ENCODE data around the gene PTPRT.

Gene PTPRT

DNA sequence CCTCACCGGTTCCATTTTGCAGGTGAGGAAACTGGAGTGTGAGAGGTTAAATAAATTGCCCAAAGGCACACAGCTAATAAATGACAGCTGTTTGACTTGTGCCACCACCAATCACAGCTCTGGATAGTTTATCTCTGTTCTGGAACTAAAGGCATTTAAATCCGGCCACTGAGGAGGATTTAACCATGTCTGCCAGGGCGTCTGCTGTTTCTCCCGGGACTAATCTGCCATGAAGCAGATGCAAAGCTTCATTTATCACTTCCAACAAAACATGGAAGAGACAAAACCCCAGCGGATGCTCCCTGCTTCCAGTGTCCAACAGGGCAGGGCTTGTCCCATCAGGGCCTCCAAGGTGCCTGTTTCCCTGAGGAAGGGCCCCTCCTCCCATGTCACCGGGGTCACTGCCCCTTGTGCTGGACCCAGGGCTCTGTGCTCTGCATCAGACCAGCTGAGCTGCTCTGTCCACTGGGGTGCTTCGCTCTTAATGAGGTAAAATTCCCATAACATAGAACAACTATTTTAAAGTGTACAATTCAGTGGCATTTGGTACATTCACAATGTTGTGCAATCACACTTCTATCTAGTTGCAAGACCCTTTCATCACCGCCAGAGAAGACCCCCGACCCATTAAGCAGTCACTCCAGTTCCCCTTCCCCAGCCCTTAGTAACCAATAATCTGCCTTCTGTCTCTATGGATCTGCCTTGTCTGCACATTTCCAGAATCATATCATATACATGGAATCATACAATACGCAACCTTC lies 244.3 kb downstream of the PTPRT start:
- TF ChIP-seq MYC (IDR thresholded peaks at IDR 0.05; ENCODE audit: low read depth, low read length) (no peak), POLR2A (IDR thresholded peaks at IDR 0.05; ENCODE audit: extremely low read depth, insufficient read length) (no peak)
- TF ChIP-seq, protein P1, sequence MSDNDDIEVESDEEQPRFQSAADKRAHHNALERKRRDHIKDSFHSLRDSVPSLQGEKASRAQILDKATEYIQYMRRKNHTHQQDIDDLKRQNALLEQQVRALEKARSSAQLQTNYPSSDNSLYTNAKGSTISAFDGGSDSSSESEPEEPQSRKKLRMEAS (IDR thresholded peaks at IDR 0.05; ENCODE audit: low read depth, low read length) = no peak
- TF ChIP-seq, protein P2, sequence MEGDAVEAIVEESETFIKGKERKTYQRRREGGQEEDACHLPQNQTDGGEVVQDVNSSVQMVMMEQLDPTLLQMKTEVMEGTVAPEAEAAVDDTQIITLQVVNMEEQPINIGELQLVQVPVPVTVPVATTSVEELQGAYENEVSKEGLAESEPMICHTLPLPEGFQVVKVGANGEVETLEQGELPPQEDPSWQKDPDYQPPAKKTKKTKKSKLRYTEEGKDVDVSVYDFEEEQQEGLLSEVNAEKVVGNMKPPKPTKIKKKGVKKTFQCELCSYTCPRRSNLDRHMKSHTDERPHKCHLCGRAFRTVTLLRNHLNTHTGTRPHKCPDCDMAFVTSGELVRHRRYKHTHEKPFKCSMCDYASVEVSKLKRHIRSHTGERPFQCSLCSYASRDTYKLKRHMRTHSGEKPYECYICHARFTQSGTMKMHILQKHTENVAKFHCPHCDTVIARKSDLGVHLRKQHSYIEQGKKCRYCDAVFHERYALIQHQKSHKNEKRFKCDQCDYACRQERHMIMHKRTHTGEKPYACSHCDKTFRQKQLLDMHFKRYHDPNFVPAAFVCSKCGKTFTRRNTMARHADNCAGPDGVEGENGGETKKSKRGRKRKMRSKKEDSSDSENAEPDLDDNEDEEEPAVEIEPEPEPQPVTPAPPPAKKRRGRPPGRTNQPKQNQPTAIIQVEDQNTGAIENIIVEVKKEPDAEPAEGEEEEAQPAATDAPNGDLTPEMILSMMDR (IDR thresholded peaks at IDR 0.05; ENCODE audit: low read depth, low read length) = no peak
- H3K4me3 ChIP-seq (ENCODE audit: low read depth, low read length) = no peak overlapping the region
- DNase-seq (ENCODE audit: low read depth) = no peak

GRCh38 chr20:42941629-42942028 lies 248.1 kb downstream of the PTPRT start:
- TF ChIP-seq MYC (IDR thresholded peaks at IDR 0.05; ENCODE audit: low read depth, low read length) = no peak
- TF ChIP-seq POLR2A (IDR thresholded peaks at IDR 0.05; ENCODE audit: extremely low read depth, insufficient read length) = no peak
- TF ChIP-seq, protein P1 (IDR thresholded peaks at IDR 0.05; ENCODE audit: low read depth, low read length) = no peak
- TF ChIP-seq, protein P2 (IDR thresholded peaks at IDR 0.05; ENCODE audit: low read depth, low read length) = no peak
- no peak overlapping the region for H3K4me3 ChIP-seq (ENCODE audit: low read depth, low read length)
- DNase-seq (ENCODE audit: low read depth) = no peak

- no peak overlapping the region for H3K4me3 ChIP-seq (ENCODE audit: low read depth, low read length)
- no peak for DNase-seq (ENCODE audit: low read depth)
- TF ChIP-seq POLR2A (IDR thresholded peaks at IDR 0.05; ENCODE audit: extremely low read depth, insufficient read length) (no peak), MYC (IDR thresholded peaks at IDR 0.05; ENCODE audit: low read depth, low read length) (no peak)
- TF ChIP-seq, protein P2 (IDR thresholded peaks at IDR 0.05; ENCODE audit: low read depth, low read length) = no peak
- TF ChIP-seq, protein P1 (IDR thresholded peaks at IDR 0.05; ENCODE audit: low read depth, low read length) = no peak
These were observed 251.1 kb downstream of the PTPRT start for GRCh38 chr20:42938441-42939205.

GRCh38 chr20:42936482-42936881 lies 253.2 kb downstream of the PTPRT start:
- no peak for DNase-seq (ENCODE audit: low read depth)
- H3K4me3 ChIP-seq (ENCODE audit: low read depth, low read length) = no peak overlapping the region
- TF ChIP-seq, protein P1 (IDR thresholded peaks at IDR 0.05; ENCODE audit: low read depth, low read length) = no peak
- TF ChIP-seq POLR2A (IDR thresholded peaks at IDR 0.05; ENCODE audit: extremely low read depth, insufficient read length) = no peak
- no peak for TF ChIP-seq MYC (IDR thresholded peaks at IDR 0.05; ENCODE audit: low read depth, low read length)
- TF ChIP-seq, protein P2 (IDR thresholded peaks at IDR 0.05; ENCODE audit: low read depth, low read length) = no peak

DNA sequence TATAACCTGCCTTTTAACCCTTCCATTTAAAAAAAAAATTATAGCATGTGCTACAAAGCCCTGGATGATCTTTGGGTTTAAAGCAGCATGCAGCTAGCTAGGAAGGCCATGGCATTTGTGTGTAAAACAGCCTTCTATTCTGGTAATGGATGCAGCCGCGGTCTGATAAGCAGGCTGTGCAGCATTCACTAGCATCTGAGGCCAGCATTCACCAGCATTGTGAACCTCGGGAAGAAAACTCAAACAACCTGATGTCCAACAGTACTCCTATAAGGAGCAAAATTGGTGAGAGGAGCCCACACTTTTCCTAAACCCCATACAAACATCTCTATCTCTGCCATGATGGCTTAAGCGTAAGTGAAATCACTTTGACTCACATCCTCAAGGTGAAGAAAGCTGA lies 265.5 kb downstream of the PTPRT start:
- H3K4me3 ChIP-seq (ENCODE audit: low read depth, low read length) = no peak overlapping the region
- TF ChIP-seq, protein P2 (IDR thresholded peaks at IDR 0.05; ENCODE audit: low read depth, low read length) = no peak
- DNase-seq (ENCODE audit: low read depth) = no peak

All from NB4 (cell line).